Measurements from ENCODE around the gene RASAL2.

DNA sequence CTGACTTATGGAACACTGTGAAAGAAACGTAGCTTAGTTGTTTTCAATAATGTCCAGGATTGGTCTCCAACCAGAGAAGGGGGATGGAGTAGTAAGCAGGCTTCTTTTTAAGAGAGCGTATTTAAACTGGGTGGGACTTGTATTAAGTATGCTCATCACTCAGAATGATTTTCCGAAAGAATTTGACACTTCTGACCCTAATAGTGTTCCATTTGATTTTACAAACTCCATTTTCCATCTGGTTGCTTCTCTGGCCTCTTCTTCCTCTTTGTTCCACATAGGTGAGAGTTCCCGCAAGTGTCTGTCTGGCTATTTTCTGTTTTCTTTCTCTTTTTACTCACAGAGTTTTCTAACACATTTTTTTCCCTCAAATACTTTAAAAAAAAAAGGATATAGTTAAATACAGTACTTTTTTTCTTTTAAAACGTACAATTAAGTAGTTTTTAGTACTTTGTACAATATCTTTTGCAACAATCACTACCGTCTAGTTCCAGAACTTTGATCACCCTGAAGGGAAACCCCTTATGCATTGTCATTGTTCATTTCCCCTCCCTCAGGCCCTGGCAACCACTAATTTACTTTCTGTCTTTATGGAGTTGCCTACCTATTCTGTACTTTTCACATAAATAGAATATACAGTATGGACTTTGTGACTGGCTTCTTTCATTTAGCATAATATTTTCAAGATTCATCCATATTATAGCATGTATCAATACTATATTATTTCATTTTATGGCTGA is 67.0 kb downstream of the RASAL2 start:
- TF ChIP-seq SAP30 (IDR thresholded peaks at IDR 0.05; ENCODE audit: borderline replicate concordance, insufficient read depth, low read depth, low read length, poor library complexity, severe bottlenecking), result no peak
- TF ChIP-seq HMG20A (CRISPR knock-in tag; conservative IDR thresholded peaks at IDR 0.05), result no peak
- no peak for TF ChIP-seq ZNF444 (CRISPR knock-in tag; IDR thresholded peaks at IDR 0.05)
- no peak for TF ChIP-seq SMAD4 (CRISPR knock-in tag; conservative IDR thresholded peaks at IDR 0.05)
- no peak for TF ChIP-seq ATF4 (CRISPR knock-in tag; IDR thresholded peaks at IDR 0.05)
- no peak for TF ChIP-seq CHD2 (IDR thresholded peaks at IDR 0.05; ENCODE audit: low read depth, low read length)
- no peak for TF ChIP-seq SPI1 (IDR thresholded peaks at IDR 0.05; ENCODE audit: borderline replicate concordance, low read depth, low read length)

Measured in K562 (cell line).